ENCODE data around the gene DUOX1. TPM values are rescaled to one million over a fixed set of nuclear protein-coding genes. Genes with fewer than 3 reads are reported as not detected.

Gene DUOX1
- total RNA-seq: under 0.01 TPM in 1 of 2 replicates, not detected in the other

GRCh38 chr15:45129651-45130129, at the start of gene DUOX1, which contains the start of gene DUOXA1:
Gene DUOX1, plus strand, starts transcription at chr15:45129994. Its CDS starts 1,973 bp downstream, at chr15:45131967.
Gene DUOXA1, minus strand, starts transcription at chr15:45129879. Its CDS starts 6,865 bp downstream, at chr15:45123014.

GRCh38 chr15:45114076-45114750, 15.6 kb upstream of the DUOX1 start, which contains the start of the genes DUOX2 and DUOXA2:
Gene DUOX2, minus strand, starts transcription at chr15:45114172. Its CDS starts 761 bp downstream, at chr15:45113411.
Gene DUOXA2, plus strand, starts transcription at chr15:45114326. Its CDS starts 280 bp downstream, at chr15:45114606.

GRCh38 chr15:45187894-45188830, 58.4 kb downstream of the DUOX1 start, which contains the start of gene SHF:
Gene SHF, minus strand, starts transcription at chr15:45187966. Its CDS starts 15 bp downstream, at chr15:45187951.

Other genes with a start within 250 kb of the DUOX1 start
- gene TERB2, start 173.3 kb upstream of the DUOX1 start, total RNA-seq: not detected in 2 replicates
- 29.0 and 42.6 TPM in 2 replicates for gene SORD, start 106.8 kb upstream of the DUOX1 start, total RNA-seq
- not detected in 2 replicates for gene DUOX2, start 15.8 kb upstream of the DUOX1 start, total RNA-seq
- not detected in 2 replicates for gene DUOXA2, start 15.7 kb upstream of the DUOX1 start, total RNA-seq
- not detected in 2 replicates for gene DUOXA1, start 115 bp upstream of the DUOX1 start, total RNA-seq
- 0.73 and 0.78 TPM in 2 replicates for gene SHF, start 58.0 kb downstream of the DUOX1 start, total RNA-seq
- gene SLC28A2, start 122.2 kb downstream of the DUOX1 start, total RNA-seq: not detected in 2 replicates
- 0.73 and 0.98 TPM in 2 replicates for gene GATM, start 248.6 kb downstream of the DUOX1 start, total RNA-seq

Data from subcutaneous preadipocyte (primary cell).